Kasumi-1 (cell line): ENCODE results near the gene CD81.

Experiments used
- DNase-seq, 2 experiments: peaks; one replicate each; lab custom pipeline; 2025; lab: John Stamatoyannopoulos, UW

CD81 gene

DNA sequence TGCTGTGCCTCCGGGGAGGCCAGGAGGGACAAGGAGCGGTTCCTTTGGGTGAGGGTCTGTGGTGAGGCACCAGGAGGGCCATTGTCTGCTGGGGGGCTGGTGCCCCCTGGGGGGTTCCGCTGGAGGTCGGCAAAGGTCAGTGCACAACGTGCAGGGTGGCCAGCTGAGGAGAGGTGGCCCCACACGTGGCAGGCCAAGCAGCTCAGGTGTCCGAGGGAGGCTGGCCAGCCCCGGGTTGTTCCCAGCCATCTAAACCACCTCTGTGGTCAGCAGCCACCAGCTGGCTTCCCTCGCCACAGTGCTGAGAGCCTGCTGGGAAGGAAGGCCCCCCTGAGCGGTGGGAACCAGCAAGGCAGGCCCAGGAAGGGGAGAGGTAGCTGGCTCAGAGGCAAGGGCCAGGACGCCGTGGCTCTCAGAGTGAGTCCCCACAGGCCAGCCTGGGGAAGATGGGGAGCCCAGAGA is 27.7 kb downstream of the CD81 start:
- DNase-seq = no peak

GRCh38 chr11:2406451-2406850 is 29.3 kb downstream of the CD81 start:
- no peak for DNase-seq

- DNase-seq = no peak
These were observed 29.8 kb downstream of the CD81 start for GRCh38 chr11:2406878-2407410.

DNA sequence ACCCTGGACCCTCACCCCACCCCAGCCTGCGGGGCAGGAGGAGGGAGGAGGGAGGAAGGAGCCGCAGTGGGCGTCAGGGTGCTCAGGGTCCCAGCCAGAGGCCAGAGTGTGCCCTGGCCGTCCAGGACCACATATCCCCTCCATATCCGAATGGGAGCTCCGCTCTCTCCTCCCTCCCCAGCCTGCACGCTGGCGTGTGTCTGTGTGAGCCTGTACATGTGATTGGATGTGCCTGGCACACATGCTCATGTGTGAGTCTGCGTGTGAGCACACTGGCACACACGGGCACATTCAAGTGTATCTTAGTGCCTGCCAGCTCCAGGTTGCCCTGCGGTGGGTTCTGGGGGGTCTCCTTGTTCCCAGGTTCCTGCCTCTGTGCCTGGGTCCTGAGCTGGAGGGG is 31.6 kb downstream of the CD81 start:
- no peak for DNase-seq

GRCh38 chr11:2409126-2409525 is 32.0 kb downstream of the CD81 start:
- DNase-seq = no peak

DNA sequence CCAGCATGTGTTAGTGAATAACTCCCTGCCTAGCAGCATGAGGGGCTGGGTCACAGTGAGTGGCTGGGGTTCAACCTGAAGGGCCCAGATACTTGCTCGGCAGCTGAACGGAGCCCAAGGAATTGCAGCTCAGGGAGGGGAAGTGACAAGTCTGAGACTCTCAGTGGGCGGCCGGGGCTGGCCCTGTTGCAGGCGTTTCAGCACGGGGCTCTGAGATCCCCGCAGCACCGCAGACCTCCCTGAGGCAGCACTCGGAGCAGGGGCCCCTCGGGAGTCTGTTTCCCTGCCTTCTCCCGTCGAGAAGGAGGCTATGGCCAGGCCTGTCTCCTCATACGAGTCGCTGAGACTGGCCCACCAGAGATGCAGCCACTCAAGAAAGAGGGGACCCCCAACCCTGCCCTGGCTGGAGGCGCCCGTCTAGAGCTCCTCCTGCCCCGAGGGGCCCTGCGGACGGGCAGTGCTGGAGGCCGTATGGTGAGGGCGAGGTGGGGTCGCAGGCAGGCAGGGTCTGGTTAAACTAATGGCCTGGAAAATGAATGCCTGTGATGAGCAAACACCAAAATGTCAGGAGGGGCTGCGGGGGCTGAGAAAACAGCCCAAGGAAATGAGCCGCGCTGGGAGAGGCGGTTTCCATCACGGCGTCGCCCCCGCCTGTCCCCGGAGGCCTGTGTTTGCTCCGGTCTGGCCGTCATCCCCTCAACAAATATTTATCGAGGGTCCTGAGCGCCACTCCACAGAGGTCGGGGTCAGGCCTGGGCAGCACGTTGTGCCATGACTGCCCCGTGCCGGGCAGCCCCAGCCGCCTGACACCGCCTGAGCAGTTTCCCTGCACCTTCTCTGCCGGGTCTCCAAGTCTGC is 32.7 kb downstream of the CD81 start:
- no peak for DNase-seq

DNA sequence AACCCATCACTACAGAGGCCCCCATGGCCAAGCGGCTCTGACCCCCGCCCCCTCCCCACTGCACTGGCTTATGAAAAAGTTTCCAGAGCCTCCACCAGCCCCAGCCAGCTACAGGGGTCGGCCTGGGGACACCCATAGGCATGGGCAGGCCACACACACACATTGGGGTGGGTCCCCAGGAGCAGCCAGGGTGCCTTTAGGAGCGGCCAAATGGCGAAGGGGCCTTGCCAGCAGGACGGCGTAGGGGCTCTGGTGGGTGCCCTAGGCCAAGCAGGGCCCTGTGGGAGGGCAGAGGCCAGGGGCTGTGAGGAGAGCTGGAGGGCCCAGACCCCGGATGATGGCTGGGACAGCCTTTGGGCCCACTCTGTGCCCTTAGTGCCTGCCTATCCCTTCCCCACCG is 33.5 kb downstream of the CD81 start:
- DNase-seq = no peak

DNA sequence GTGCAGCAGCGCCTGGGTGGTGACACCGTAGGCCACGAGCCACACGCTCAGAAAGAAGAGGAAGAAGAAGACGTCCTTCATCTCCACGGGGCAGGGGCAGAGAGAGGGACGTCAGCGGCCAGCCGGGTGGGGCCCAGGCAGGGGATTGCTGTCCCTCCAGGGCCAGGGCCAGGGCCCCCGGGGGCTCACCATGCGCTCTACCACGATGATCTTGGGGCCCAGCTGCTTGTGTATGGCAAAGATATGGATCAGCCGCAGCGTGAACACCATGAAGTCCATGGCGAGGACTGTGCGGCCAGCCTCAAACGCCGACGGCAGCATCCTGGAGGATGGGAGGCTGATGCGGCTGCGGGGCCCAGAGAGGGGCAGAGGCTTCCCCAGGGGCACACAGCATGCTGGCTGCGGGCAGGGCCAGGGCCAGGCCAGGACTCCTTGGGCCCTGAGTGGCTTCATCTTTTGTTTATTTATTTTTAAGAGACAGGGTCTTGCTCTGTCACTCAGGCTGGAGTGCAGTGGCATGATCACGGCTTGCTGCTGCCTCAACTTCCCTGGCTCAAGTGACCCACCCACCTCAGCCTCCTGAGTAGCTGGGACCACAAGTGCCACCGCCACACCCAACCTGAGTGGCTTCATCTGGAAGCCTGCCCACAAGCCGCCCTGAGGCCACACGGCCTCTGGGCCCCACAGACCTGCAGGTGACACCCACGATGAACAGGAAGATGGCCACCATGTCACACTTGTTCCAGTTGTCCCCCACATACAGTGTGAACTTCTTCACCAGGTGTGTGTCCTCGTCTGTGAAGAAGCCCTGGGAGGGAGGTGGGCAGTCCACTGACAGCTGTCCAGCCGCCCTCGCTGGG is 34.6 kb downstream of the CD81 start:
- no peak for DNase-seq

DNA sequence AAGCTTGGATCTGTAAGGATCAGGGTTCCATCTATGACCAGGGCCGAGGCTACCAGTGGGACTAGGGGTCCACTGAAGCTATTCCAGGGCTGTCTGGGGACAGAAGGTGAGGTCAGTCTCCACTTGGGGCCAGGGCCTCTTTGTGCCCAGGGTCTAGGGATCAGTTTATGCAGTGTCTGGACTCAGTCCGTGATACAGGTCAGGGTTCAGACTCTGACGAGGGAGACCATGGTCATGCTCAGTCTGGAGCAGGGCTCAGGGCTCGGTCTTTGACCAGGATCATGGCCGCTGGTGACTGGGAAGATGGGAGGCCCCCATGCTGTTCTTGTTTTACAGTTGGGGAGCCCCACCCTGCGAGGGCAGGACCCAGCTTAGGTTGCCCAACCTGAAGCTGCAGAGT is 35.2 kb downstream of the CD81 start:
- no peak for DNase-seq

- DNase-seq = no peak
These were observed 36.9 kb downstream of the CD81 start for GRCh38 chr11:2413742-2414579.

- no peak for DNase-seq
These were observed 37.5 kb downstream of the CD81 start for GRCh38 chr11:2414616-2415015.

DNA sequence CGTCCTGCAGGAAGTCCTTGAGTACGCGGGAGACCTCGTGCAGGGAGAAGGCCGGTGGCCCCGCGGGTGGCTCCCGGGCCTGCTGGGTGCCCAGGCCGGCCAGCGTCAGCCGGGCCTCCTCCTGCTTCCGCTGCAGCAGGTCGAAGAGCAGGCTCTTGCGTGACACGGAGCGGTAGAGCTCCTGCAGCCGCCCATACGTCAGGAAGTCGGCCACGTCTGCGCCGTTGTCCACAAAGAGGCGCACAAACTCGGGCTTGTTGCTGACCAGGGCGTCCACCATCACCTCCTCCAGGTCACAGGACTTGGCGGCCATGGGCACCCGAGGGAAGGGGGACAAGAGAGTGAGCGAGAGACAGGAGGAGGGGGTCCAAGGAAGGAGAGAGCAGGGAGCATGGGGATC is 38.1 kb downstream of the CD81 start:
- no peak for DNase-seq

DNA sequence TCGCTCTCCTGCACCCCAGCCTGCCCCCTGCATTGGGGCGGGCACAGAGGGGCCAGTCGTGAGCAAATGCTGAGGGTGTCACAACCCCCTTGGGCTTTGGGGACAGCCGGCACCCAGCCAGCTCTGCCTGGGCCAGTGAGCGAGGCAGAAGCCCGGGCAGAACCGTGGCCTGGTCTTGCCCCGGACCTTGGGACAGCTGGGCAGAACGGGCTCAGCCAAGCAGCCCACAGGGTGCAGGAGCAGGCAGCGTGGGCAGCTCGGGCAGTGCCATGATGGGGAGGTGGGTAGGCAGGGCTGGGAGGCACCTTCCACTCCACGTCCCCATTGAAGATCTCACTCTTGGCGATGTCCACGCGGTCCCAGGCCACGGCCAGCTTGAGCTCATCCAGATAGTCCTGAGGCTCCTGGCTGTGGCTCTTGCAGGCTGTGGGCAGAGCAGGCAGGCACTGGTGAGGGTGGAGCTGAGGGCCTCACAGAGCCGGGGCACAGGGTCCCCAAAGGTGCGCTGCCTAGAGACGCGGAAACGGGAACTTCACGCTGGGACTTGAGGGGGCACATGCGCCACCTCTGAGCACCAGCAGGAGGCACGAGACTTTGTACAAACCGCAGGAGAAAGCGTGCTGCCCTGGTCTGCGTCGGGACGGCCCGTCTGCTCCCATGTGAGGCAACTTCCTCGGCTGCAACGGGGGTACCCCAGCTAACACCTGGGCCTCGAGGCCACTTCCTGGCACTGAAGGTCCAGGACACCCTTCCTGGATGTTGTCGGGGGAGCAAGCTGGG is 38.7 kb downstream of the CD81 start:
- no peak for DNase-seq

- no peak for DNase-seq
These were observed 39.7 kb downstream of the CD81 start for GRCh38 chr11:2416765-2417164.

DNA sequence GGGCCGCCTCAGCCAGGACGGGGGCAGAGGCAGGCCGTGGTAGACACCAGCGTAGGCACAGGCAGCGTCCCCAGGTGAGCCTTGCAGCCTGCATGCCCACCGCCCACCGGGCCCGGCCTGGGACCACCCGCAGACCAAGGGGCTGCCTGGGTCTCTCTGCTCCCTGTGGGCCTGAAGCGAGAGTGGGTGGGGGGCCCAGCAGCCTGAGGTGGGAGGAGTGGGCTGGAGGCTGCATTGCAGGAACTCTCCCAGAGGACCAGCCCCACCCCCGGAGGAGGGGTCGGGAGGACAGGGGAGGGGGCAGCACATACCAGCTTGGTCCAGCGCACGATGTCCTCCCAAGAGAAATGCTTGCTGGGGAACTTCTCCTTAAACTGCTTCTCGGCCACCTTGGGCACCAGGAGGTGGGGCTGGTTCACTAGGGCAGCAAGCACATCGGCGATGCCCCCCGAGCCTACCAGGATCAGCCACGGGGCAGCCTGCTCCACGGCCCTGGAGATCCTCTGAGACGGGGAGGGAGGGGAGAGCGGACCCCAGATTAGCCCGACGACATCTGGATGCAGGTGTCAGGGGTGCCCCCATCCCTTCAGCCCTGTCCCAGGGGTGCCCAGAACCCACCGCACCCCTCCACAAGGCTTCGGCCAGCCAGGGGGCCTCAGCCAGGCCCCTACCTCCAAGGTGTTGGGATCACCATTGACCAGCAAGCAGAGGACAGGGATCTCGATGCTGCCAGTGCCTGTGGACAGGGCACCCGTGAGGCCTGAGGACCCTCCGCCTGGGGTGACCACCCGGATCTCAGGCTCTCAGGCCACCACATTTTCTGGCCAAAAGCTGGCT is 41.0 kb downstream of the CD81 start:
- DNase-seq = no peak

DNA sequence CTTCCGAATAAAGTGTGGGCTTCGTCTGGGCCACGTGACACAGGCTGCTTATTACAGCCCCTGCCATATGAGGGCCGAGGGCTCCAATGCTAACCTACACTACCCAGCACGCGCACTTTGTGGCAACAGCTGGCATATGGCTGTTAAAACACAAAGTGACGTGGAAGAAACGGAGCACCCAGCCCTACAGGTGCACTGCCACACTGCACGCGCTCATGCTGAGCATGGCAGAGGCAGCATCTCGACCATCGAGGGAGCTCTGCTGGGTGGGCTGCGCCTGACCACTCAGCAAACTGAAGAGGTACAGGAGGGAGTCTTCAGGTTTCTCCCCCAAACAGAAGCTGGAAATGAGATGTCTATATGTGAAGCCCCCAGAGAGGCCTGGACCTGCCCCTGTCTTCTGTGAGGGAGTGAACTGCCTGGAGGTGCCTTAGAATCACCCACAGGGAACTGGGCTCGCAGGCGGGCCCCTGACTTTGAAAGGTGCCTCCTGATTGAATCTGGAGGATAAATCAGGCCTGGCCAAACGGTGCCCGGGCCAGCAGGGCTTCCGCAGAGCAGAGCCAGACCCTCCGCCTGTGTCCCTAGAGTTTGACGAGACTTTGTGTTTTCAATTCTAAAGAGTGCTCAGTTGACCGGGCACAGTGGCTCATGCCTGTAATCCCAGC is 41.7 kb downstream of the CD81 start:
- DNase-seq = no peak

DNA sequence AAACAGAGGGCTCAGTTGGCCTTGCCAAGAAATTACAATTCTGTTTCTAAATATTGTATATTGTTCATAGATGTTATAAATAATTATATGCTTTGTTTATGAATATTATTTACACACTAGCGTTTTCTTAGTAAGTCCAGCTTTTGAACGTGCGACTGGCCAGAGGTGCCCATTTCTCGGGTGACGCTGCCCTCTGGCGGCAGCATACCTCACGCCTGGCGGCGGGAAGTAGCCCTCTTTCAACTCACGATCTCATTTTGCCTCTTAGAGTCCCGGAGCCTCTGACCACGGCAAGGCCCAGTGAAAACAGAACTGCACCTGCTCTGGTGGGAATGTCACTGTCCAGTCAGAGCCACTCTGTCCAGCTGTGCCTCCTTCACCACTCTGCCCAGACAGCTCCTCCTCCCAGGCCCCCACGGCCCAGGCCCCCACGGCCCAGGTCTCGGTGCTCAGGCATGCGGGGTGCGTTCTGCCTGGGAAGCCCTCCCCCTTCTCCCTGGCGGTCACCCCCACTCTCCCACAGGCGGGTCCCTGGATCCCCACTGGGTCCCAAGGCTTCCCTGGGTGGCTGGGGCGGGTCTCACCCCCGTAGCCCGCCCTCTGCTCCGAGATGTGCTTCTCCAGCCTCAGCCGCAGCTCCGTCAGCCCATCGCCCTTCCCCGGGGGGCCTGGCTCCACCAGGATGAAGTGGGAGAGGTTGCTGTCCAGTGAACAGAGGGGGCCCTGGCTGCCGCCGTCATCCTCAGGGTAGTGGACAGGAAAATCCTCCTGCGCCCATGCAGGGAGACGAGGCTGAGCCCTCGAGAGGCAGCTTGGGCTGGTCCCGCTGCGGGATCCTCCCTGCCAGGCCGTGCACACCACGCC is 42.8 kb downstream of the CD81 start:
- DNase-seq = peak; percentile 57 to 69

- DNase-seq = peak; percentile 80 to 85
These were observed 43.6 kb downstream of the CD81 start for GRCh38 chr11:2420502-2421225.
